GDM1 (cell line): ENCODE results near the gene PPP6C.
"Not testable (repeated sequence)": the region's sequence is repeated elsewhere in the genome, so short reads cannot be mapped to it uniquely, and the experiment has no call there.

Experiments
- DNase-seq: peaks from one replicate; lab custom pipeline; 2025; lab: John Stamatoyannopoulos, UW

PPP6C gene

DNA sequence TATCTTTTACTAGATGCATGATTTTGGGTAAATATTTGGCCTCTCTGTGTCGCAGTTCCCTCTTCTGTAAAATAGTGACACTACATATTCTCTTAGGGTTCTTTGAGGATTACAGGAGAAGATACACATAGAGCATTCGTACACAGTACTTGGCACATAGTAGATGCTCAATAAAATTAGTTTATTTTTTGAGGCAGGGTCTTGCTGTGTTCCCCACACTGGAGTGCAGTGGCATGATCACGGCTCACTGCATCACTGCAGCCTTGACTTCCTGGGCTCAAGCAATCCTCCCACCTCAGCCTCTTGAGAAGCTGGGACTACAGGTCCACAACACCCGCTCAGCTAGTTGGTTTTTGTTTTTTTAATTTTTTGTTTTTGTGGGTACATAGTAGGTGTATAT lies 47.9 kb downstream of the PPP6C start:
- DNase-seq, result no peak

DNA sequence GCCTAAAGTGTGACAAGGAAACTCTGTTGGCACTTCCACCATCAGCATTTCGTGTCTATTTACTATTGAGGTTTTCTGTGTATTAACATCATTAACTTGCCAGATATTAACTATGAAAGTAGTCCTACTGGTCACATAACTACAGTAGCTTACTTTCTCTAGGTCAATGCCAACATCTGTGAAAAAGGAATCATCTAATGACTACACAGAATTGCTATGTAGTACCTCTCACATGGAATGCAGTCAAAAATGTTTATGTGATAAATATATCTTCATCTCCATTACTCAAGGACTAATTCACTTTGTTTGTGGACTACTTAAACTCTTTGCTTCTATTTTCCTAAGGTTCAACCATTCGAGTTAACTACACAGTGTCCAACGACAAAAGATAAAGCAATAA lies 48.4 kb downstream of the PPP6C start:
- no peak for DNase-seq

DNA sequence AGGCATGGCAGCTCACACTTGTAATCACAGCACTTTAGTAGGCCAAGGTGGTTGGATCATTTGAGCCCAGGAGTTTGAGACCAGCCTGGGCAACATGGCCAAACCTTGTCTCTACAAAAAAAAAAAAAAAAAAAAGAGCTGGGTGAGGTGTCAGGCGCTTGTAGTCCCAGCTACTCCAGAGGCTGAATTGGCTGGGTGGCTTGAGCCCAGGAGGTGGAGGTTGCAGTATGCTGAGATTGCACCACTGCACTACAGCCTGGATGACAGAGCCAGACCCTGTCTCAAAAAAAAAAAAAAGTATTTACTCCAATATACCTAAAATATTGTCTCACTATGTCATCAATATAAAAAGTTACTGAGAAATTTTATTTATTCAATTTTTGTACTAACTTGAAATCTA lies 49.0 kb downstream of the PPP6C start:
- no peak for DNase-seq

DNA sequence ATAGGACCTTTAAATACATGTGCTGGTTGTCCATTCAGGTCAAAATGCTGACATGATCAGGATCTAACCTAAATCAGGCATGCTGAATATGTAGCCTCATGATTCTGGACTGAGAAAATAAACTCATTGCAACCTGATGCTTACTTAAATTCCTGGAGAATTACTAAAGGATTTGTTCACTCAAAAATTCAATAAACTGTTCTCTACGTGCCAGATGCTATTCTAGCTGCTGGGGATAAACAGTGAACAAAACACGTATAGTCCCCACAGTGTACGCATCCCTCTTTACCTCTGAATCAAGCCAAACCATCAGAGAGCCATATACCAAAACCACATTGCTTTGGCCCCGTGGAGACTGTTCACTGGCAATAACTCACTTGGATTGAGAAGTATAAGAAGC lies 52.4 kb downstream of the PPP6C start:
- DNase-seq, result no peak

DNA sequence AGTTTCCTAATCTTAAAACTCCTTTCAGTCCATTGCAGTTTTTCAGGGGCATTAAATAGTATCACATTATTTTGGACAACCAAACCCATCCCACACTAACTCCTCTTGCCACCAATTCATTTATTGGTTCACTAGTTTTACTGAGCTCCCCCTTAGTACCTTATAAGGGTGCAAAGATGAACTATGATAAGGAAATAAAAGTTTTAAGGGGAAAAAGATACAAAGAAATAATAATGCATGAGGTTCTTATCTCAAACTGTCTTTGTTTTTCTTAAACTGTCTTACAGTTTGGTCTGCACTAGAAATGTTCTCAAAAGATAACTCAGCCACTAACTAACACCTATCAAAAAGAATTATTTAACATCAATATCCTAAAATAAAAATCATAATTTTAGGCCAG lies 54.6 kb downstream of the PPP6C start:
- no peak for DNase-seq

DNA sequence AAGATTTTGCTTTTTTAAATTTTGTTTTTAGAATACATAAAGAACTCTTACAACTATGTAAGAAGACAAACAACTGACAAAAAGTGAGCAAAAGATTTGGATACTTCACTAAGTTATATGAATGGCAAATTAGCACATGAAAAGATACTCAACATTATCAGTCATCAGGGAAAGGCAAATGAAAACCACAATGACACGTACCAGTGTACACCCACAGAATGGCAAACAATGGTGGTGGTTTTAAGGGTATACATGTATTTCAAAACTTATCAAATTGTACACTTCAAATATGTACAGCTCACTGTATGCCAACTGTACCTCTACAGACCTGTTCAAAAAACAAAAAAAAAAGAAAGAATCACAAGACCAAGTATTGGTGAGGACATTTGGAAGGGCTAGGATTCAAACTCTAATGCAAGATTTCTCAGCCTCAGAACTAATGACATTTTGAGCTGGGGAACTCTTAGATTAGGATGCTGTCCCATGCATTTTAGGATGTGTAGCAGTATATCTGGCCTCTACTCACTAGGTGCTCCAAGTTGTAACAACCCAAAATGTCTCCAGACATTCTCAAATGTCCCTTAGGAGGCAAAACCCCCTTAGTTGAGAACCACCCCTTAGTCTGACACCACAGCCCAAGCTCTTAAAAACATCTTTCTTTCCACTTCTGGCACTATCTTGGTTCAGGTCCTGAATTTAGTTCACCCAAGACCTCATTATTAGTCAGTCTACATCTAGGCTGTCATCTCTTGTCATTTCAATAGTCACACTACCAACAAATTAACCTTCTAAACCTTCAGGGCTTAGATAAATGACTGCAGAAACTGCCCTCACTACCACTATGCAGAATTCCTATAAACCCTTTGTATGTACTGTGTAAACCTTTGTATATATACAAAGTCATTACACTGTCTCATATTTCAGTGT lies 55.9 kb downstream of the PPP6C start:
- DNase-seq, result no peak

DNA sequence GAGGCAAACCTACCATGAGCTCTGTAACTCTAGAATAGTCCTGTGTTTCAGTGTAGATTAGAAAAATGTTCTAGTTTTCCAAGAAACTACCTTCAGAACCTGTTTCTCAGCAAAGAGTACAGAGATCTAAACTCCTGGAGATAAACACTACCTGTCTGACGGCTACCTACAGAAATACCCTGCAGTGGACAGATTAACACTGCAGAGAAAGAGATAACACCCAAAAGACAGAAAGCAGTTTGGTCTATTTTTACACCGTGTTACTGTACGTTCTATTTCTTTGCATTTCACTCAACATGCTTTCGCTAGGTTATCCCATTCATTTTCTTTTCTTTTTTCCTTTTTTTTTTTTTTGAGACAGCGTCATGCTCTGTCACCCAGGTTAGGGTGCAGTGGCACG lies 57.8 kb downstream of the PPP6C start:
- no peak for DNase-seq

DNA sequence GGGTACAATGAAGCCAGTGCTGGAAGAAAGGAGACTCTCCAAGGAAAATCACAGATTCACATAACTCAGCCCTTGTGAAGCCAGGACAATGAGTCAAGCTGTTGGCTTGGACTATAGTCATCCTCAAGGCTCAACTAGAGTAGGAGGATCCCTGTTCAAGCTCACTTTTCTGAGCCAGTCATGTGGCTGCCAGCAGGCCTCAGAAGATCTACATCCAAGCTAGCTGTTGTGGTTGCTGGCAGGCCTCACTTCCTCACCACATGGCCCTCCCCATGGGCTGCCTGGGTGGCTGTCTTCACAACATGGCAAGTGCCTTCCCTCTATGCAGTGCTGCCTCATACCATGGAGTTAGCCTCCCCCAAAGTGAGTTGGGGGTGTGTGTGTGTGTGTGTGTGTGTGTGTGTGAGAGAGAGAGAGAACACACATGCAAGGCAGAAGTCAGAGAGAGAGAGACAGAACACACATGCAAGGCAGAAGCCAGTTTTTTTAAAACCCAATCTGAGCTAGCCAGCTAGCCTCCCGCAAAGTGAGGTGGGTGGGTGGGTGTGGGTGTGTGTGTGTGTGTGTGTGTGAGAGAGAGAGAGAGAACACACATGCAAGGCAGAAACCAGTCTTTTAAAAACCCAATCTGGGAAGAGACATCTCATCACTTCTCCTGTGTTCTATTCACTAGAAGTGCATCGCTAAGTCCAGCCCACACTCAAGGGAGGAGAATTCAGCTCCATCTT lies 63.4 kb downstream of the PPP6C start:
- DNase-seq, result peak; percentile 88

DNA sequence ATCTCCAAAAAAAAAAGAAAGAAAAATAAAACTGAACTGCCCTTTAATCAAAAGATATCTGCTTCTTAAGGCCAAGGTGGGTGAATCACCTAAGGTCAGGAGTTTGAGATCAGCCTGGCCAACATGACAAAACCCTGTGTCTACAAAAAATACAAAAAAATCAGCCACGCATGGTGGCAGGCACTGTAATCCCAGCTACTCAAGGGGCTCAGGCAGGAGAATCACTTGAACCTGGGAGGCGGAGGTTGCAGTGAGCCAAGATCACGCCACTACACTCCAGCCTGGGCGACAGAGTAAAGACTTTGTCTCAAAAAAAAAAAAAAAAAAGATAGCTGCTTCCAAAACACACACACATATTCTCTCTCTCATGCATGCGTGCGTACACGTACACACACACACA lies 64.1 kb downstream of the PPP6C start:
- no peak for DNase-seq

DNA sequence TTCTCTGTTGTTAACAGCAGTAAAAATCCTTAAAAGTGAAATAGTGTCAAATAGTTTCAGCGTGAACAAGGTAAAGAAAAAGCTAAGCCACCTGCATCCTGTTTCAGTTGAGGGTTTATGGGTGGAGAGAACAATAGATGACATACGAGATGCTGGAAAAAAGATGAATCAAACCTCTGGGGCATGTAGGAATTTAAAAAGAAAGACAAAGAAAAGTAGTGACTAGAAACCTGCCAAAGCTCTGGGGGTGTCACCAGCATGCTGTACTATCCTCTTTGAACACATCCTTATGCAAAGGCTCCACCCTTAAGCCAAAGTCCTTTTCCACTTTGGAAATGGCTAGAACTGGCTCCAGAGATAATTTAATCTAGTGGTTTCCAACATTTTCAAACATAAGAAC lies 68.5 kb downstream of the PPP6C start:
- DNase-seq, result no peak

DNA sequence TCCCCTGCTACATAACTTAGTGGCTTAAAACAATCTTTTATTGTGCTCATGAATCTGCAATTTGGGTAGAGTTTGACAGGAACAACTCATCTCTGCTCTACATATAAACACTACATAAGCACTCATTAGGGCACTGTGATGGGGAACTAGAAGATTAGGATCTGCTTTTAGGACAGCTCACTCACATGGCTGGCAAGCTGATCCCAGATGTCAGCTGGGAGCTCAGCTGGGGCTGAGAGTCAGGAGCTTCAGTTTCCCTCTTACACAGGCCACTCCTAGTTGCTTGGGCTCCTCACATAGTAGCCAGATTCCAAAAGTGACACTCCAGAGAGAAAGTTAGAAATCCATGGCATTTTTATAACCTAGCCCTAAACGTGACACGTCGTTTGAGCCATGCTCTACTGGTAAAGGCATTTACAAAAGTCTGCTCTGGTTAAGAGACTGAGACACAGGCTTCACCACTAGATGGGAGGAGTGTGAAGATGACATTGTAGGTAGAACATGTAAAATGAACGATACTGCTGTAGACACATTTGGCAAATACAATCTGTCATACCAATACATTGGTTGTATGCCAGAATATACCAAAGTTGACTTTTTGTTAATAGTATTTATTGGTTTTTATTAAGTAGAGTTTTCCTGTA lies 69.8 kb downstream of the PPP6C start:
- no peak for DNase-seq

DNA sequence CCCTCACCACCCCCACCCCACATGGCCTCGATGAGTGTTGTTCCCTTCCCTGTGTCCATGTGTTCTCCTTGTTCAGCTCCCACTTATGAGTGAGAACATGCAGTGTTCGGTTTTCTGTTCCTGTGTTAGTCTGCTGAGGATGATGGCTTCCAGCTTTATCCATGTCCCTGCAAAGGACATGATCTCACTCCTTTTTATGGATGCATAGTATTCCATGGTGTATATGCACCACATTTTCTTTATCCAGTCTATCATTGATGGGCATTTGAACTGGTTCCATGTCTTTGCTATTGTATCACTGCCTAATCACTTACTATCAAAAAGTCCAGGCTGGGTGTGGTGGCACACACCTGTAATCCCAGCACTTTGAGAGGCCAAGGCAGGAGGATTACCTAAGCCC lies 70.9 kb downstream of the PPP6C start:
- DNase-seq, result not testable (repeated sequence)

DNA sequence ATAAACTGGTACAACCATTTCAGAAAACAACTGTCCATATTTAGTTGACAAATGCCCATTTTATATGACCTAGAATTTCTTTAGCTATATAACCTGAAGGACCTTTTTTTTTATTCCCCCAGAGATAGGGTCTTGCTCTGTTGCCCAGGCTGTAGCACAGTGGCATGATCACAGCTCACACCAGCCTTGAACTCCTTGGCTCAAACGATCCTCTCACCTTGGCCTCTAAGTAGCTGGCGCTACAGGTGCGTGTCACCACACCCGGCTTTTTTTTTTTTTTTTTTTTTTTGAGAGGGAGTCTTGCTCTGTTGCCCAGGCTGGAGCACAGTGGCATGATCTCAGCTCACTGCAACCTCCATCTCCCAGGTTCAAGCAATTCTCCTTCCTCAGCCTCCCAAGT lies 75.1 kb downstream of the PPP6C start:
- DNase-seq, result not testable (repeated sequence)

DNA sequence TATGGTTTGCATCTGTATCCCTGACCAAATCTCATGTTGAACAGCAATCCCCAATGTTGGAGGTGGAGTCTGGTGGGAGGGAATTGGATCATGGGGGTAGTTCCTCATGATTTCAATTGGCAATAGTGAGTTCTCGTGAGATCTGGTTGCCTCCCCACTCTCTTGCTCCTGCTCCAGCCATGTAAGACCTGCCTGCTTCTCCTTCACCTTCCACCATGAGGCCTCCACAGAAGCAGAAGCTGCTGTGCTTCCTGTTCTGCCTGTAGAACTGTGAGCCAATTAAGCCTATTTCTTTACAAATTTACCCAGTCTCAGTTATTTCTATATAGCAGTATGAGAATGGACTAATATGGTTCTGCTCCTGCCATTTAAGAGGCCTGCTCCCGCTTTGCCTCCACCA lies 79.1 kb downstream of the PPP6C start:
- no peak for DNase-seq

DNA sequence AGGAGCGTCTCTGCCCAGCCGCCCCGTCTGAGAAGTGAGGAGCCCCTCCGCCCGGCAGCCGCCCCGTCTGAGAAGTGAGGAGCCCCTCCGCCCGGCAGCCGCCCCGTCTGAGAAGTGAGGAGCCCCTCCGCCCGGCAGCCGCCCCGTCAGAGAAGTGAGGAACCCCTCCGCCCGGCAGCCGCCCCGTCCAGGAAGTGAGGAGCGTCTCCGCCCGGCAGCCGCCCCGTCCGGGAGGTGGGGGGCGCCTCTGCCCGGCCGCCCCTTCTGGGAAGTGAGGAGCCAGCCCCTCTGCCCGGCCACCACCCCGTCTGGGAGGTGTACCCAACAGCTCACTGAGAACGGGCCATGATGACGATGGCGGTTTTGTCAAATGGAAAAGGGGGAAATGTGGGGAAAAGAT lies 81.1 kb downstream of the PPP6C start:
- DNase-seq, result not testable (repeated sequence)

DNA sequence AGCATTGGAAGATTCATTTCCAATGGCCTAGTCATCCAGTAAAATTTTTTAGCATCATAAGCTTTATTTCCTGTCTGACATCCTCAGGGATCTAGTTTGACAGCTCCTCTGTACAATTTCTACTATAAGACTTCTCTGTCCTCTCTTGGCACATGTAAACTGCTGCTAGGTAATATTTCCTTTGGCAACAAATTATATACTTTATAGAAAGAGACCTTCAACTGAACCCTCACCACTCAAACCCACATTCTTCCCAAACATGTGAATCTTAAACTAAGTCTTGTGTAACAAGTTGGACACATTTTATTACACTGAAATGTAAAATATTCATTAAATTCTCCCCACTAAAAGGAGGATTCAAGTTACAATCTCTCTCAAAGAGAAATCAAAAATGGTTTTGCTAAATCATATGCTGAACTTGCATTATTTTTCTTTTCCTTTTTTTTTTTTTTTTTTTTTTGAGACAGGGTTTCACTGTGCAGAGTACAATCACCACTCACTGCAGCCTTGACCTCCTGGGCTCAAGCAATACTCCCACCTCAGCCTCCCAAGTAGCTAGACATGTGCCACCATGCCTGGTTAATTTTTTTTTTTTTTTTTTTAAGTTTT lies 83.2 kb downstream of the PPP6C start:
- no peak for DNase-seq

DNA sequence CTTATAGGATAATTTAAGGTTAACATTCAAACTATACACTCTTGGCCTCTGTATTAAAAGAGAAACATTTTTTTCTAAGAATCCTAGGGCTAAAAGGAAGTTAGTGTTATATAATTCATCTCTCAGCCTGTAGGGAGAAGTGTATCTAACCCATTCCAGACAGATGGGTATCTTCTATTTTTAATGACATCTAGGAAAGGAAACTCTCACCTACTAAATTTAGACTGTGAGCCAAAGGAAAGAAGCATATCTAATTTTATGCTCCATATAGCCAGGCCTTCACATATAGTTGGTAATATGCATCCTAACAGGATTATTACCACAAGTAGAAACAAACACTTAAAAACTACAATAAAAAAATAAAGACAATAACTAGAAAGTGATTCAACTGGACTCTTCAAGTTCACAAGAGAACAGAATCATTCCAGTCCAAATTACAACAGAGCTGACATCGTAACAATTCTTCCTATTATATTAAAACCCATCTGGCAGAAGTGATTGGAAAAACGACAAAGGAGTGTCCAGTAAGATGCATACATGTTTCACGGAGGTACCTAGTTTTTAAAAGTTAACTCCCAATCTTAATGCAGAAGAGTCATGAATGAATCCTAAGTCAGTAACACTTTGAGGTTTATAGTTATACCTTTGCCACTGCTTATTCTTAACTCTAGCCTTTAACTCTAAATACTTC lies 85.7 kb downstream of the PPP6C start:
- DNase-seq, result no peak

DNA sequence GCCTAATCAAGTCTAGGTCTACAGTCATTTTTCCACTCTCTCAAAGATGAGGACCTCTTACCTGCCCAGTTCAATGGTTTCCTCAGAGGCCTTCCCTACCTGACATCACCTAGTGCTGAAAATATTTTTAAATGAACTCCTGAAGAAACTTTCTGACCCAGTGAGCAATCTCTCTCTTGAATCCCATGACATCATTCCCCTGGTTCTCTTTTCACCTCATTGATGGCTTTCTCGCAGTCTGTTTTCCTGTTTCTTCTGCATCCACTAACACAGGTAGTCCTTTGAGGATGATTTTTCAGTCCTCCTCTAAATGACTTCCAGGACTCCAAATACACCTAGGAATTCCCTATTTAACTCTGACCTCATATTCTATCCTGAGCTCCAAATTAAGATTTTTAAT lies 86.6 kb downstream of the PPP6C start:
- DNase-seq, result no peak

DNA sequence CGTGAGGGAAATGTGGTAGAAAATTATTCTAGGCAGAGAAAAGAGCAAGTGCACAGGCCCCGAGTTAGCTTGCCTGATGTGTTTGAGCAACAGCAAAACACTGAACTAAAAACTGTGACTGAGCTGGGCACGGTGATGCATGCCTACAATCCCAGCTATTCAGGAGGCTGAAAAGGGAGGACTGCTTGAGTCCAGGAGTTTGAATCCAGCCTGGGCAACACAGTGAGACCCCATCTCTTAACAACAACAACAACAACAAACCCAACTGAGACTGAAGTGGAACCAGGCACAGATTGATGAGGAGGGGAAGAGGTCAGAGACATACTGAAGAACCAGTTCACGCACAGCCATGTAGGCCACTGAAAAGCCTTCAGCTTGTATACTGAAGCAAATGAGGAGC lies 88.8 kb downstream of the PPP6C start:
- no peak for DNase-seq

DNA sequence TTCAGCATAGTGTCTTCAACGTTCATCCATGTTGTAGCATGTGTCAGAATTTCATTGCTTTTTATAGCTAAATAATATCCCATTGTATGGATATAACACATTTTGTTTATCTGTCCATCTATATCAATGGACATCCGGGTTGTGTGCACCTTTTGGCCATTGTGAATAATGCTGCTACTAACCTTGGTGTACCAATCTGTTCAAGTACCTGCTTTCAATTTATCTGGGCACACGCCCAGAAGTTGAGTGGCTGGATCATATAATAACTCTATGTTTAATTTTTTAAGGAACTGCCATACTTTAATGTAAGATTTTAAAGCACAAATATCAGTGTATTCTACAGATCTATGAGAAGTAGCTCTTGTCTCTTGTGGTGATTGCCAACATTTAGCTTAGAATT lies 89.8 kb downstream of the PPP6C start:
- DNase-seq, result no peak
